ENCODE results near the gene MEI4.
"Not testable (repeated sequence)": the region's sequence is repeated elsewhere in the genome, so short reads cannot be mapped to it uniquely, and the experiment has no call there.

The MEI4 gene, protein sequence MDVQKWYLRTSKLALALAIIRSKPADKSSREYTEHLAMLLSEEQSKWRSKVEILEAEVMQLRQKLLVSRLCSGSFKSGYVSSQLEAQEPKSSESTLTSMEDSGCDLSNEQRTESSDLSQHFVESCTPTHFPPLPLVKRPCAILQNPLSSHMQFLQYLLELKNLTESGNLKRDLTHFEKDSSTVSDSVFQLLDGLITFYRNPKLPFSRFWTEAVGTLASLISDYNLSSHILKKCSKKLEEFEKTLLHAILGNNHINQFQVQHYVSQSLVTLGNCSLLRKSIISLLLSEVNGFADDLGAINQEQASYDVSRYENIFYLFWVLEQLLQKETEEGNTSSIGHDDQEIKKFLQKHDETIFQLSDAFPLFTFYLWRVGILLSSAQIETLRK

DNA sequence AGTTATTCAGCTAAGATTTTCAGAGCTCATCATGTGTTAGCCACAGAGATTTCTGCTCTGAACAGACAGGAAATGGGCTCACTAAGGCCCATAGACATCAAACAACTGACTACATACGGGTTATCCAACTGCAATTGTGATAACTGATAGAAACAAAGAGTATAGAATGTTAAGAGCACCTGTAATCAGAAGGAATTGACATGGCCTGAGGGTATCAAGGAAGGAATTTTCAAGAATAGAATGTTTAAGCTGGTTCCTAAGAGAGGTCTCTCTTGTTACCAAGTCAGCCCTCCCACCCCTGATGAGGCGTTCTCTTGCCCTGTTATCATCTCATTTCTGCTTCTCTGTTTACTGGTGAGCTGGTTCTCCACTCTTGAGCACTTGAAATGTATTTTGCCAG lies at the start of gene MEI4:
Gene MEI4, plus strand, starts transcription at position 301 of the 400 bp plus-strand sequence. CDS start 37,633 bp downstream, outside the sequence.
- no peak for DNase-seq (ENCODE audit: low read depth)

DNA sequence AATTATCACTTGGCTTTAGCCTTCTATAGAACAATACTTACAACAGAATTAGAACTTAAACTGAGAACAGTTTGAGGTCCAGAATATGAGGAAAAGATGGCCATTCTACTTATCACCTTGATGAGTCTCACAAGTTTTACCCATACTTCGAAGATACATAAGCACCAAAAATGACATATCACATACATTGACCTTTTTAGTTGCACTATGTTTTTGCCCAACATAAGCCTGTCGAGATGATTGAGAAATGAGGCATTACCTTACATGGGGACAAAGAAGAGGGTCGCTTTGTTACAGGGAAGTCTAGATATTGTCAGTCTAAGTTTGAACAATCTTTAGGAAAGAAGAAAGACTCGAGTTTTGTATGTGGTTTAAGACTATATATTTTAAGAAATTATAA lies 48.4 kb upstream of the MEI4 start:
- DNase-seq (ENCODE audit: low read depth): no peak

DNA sequence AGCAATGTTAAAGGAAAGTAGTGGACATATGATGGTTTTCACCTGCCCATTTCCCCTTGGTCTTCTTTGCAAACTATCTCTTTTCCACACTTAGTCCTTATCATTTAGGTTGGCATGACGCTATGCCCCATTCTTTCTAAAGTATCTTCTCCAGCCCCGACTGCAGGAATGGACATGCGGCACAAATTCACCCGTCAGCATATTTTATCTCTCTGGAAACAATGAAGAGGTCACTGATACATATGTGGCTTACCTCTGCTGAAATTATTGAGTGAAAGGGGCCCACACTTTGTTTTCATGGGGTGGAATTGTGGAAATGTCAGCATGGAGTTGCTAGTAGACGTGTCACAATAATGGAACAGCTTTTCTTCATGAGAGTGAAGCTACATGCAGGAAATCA lies 45.8 kb upstream of the MEI4 start:
- no peak for DNase-seq (ENCODE audit: low read depth)

DNA sequence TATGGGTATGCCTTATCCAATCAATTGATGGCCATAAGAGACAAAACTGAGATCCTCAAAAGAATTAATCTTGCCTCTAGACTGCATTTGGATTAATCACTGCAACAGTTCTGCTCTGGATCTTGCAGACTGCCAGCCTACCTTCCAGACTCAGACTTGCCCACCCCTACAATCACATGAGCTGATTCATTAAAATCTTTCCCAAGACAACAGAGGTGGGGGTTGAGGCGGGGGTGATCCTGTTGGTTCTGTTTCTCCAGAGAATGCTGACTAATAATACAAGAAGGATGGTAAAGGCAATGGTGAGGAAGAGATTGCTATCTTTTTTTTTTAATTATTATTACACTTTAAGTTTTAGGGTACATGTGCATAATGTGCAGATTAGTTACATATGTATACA lies 43.7 kb upstream of the MEI4 start:
- no peak for DNase-seq (ENCODE audit: low read depth)

DNA sequence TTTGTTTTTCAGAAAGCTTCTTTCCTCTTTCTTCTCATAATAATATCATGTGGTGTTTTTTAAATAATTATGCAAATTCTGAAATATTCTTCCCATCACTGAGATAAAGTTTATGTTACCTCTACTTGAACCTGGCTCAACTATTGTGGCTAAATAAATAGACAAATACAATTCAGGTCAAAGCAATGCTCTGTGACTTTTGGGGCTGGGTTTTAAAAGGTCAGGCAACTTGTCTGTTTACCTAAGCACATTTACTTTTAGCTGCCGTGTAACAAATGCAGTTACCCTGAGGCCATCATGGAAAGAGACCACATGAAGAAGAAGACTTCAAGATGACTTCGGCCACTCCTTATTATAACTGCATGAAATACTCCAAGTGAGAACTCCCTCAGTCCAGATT lies 33.7 kb upstream of the MEI4 start:
- no peak for DNase-seq (ENCODE audit: low read depth)

DNA sequence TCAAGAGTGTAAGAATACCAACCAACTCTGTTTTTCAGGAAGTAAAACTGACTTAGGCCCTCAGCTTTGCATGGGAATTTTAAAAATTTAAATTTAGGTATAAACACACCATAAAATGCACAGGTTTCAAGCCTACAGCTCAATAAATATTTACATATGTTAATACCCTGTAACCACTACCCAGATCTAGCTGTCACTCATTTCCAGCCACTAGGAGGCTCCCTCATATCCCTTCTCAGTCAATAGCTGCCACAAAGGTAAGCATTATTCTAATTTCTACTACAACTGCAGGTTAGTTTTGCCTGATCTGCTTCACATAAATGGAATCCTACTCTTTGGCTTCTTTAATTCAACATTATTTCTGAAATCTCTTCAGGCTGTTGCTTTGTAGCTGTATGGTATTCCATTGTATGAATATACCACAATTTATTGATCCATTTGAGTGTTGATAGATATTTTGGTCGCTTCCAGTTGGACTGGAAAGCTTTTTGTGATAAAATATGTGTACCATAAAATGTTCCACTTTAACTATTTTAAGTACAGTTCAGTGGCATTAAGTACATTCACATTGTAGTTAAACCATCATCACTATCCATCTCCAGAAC lies 32.5 kb upstream of the MEI4 start:
- no peak for DNase-seq (ENCODE audit: low read depth)

DNA sequence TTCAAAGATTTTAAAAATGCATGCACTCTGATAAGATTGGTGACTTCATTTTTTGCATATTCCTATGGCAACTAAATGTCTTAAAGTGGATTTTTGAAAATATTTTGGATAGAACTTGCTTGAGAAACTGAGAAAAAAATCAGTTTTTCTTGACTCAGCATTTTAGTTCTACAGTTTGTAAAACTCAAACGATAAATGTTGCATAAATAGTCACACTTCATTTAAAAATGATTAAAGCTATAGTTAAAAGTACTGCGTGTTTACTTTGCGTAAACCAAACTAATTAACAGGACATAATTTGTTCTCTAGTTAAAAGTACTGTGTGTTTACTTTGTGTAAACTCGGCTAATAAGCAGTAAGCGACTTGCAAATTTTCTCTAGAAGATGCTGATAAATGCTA lies 28.3 kb upstream of the MEI4 start:
- no peak for DNase-seq (ENCODE audit: low read depth)

DNA sequence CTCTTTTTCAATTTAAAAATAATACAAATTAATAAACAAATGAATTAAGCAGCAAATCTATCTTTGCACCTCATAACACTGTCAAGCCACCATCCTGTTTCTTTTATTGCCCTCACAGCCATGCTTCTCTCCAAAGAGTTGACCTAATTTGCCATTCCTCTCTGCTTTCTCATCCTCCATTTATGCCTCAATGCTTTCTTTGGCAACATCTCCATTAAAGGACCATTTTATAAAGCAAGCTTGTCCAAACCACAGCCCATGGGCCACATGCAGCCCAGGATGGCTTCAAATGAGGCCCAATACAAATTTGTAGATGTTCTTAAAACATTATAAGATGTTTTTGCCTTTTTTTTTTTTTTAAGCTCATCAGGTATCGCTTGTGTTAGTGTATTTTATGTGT lies 26.4 kb upstream of the MEI4 start:
- no peak for DNase-seq (ENCODE audit: low read depth)

DNA sequence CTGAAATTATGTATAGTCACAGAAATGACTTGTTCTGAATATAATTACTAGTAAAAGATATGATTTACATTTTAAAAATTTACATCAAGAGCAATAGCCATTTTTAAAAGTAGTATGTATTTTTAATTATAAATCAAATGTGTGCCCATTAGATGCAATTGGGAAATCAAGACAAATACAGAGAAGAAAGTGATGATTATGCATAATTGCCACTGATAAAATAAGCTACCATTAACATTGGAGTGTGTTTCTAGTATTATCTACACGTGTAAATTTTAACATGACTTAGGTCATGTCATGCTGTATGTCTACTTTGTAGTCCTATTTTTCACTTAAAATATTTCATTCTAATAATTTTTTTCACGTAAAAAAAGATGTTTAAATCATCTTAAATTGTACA lies 22.8 kb upstream of the MEI4 start:
- no peak for DNase-seq (ENCODE audit: low read depth)

DNA sequence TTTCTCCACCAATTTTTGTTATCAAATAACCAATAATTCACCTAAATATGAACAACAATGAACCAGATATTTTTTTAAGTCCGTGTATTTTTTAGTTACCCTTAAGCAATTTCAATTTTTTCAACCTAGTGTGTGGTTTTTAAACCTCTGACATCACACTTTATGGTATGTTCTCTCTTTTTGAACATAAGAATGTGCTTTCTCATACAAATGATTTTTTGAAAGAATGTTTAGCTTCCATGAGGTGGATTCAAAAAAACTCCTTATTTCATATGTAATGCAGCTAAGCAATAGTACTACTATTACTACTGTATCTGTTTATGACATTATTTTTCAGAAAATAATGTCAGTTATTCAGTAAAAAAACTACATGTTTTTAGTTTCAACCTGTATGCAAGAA lies 19.4 kb upstream of the MEI4 start:
- no peak for DNase-seq (ENCODE audit: low read depth)

DNA sequence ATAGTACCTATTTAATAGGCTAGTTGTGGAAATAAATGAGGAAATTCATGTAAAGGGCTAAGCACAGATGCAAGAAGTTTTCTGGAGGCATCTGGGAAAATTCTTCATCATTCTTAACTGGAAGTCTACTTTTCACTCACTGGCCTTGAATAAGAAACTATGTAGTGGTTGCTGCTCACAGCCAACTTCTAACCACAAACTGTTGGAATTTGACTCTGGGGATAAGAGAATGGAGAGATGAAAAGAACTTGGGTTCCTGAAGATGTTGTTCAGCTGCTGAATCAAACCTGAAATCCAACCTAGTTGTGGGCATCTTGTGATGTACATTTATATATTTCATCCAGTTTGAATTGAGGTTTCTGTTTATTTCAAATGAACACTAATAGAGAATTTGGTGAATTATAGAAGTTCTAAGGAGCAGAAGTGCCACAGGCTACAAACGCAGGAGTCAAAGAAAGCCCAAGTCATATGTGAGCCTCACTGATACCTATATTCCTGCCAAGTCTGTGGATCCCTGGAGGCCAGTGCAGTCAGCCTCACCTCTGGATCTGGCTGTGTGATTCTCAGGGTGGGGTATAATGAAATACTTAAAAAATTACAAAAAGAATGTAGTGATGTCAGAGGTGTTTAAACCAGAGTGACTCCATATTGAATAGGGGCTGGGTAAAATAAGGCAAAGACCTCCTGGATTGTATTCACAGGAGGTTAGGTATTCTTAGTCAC lies 18.7 kb upstream of the MEI4 start:
- no peak for DNase-seq (ENCODE audit: low read depth)

DNA sequence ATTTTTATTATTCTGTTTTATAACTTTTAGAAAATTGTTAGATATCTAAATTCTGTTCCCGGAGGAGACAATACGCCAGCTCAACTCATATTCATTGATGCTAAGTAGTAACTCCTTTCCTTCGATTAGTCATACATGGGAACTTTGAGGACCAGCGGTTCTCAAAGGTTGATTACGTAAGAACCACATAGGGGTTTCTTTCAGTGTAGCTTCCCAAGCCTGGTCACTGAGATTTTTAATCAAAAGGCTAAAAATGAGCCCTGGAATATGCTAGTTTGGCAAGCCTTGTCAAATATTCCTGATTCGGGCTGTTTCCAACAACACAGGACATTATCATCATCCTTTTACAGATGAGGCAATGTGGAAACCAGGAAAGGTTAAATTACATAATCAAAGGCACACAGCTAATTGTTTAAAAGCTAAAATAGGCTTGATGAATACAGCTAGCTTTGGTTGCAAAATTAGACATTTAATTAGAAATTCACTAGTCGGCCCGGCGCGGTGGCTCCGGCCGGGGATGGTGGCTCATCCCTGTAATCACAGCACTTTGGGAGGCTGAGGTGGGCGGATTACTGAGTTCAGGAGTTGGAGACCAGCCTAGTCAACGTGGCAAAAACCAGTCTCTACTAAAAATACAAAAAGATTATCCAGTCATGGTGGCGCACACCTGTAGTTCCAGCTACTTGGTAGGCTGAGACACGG lies 14.6 kb upstream of the MEI4 start:
- no peak for DNase-seq (ENCODE audit: low read depth)

DNA sequence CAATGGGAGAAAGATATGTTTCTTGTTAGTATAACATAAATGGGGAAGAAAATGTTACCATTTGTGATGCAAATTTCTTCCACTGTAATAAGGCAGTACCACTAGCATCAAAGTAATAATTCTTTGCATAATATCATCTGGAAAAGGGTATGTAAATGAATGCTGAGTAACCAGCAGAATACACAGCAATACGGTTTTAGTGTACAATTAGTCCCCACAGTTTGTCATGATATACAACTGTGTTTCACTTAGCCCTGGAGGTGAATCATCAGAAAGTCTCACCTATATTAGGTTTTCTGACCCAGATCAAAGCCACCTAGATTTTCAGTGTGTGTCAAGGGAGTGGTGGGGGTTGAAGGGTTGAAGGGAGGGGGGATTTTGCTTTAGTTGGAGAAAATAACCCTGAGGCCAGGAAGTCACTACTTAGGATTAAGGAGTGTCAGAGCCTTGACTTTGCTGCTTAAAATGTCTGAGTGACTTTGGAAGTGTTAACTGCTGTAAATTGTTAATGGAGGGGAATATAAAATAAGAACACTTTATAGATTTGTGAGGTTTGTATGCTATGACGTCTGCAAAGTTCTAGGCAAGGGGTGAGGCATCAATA lies 8.6 kb upstream of the MEI4 start:
- DNase-seq (ENCODE audit: low read depth): no peak

DNA sequence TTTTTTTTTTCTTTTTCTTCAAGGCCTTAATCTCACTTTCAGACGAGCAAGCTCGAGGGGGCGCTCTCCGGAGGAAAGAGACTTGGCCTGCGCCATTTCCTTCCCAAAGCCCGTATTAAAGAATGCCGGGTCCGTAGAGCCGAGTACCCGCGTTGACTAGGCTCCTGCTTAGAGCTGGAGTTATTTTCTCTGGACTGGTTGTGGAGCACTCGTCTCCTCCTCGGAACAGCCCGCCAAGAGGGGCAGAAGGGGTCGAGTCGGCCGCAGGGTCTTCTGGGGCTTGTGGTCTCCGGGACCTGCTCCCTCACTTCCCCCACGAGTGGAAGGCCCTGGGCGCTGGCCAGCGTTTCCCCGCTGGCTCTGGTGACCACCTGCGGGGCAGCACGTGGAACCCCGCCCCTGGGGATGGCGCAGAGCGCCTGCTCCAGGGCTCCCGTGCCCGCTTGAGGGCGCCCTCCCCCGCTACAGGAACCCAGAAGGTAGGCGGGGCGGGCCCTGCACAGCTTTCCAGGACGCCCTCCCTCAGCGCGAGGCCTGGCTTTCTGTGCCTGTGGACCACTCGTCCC lies 2.7 kb upstream of the MEI4 start:
- DNase-seq (ENCODE audit: low read depth): no peak

DNA sequence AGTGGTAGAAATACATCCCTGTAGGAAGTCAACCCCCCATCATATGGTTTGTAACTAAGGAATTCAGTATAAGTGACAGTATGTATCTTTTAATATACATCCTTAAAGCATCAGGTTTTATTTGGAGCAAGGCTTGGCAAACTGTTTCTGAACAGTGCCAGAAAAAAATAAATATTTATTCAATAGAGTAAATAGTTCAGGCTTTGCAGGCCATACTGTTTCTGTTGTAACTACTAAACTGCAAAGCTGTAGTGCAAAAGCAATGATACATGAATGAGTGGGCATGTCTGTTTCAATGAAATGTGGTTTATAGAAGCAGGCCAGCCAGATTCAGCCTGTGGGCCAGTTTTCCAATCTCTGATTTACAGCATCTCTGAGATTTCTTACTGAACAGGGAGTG lies 977 bp downstream of the MEI4 start:
- DNase-seq (ENCODE audit: low read depth): no peak

DNA sequence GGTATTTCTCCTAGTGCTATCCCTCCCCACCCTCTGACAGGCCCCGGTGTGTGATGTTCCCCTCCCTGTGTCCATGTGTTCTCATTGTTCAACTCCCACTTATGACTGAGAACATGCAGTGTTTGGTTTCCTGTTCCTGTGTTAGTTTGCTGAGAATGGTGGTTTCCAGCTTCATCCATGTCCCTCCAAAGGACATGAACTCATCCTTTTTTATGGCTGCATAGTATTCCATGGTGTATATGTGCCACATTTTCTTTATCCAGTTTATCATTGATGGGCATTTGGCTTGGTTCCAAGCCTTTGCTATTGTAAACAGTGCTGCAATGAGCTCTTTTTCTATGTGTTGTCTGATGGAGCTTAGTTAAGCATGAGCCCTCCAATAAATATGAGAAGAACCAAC lies 2.2 kb downstream of the MEI4 start:
- DNase-seq (ENCODE audit: low read depth): not testable (repeated sequence)

DNA sequence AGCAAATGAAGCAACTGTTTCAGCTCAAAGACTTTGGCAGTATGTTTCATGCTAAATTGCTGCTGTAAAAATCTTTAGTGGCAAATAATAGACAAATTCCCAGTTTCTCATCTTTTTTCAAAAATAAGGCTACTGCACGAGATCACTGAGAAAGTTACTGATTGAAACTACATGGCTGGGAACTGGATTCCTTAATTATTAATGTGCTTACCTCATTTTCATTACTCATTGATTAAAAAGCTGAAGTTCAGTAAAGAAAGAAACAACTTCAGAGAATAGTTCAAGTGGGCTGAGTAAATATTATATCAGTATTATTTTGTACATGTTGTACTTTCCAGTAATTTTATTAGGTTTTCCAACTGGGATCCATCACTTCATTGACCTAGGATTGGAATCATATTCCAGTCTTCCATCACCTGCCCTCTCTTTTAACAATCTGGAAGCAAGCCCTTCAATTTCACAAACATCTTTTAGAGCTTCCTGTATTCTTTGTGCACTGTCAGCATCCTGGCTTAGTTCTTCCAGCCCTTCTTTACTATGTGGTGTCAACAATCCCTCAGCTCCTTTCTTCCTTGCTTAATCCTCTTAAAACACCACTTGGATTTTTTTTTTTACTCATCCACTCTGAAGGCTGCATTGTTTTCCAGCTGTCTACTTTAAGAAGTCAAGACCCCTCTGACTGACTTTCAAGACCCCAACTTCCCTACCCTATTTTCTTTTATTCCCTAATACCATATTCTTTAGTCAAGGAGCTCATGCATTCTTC lies 4.3 kb downstream of the MEI4 start:
- no peak for DNase-seq (ENCODE audit: low read depth)

DNA sequence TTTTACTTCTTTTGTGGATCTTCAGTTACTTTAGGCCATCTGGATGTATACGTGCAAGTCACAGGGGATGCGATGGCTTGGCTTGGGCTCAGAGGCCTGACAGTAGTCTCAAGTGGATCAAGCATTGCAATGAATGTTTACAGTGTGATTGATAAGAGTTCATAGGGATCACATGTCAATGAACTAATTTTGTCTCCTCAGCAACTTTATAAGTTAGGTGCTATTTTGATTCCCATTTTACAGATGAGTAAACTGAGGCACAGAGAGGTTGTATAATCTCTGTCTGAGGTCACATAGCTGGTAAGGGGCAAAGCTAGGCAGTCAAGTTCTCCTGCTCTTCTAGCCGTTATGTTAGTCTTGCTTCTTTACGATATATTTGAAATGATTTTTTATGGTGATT lies 13.5 kb downstream of the MEI4 start:
- no peak for DNase-seq (ENCODE audit: low read depth)

DNA sequence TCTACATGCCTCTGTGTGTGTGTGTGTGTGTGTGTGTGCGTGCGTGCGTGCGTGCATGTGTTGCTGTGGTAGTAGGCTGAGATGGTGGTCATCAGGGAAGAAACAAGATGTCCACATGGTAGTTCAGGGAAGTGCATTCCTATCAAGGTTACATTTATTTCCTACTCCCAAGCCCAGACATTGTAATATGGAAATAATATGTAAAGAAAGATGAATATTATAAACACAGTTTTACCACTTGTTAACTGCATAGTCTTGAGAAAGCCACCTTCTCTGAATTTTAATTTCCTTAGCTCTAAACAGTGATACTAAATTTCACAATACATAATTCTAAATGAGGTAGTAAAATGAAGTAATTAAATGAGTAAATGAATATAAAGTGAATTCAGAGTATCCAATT lies 14.0 kb downstream of the MEI4 start:
- DNase-seq (ENCODE audit: low read depth): no peak

DNA sequence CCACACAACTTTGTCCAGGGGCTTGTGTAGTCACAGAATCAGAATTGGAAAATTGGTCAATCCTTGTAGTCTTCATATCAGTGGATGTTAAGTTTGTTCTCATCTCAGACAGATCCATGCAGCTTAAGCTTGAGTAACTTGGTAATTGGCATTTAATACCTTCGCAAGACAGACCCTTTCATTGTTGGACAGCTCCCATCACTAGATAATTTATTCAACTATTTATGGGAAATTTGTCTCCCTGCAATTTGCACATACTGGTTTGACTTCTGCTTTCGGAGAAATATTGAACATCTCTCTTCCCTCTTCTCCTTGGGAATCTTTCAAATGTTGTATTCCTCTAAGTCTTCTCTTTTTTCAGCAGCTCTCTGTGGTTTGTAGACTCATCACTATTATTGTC lies 17.1 kb downstream of the MEI4 start:
- DNase-seq (ENCODE audit: low read depth): no peak

DNA sequence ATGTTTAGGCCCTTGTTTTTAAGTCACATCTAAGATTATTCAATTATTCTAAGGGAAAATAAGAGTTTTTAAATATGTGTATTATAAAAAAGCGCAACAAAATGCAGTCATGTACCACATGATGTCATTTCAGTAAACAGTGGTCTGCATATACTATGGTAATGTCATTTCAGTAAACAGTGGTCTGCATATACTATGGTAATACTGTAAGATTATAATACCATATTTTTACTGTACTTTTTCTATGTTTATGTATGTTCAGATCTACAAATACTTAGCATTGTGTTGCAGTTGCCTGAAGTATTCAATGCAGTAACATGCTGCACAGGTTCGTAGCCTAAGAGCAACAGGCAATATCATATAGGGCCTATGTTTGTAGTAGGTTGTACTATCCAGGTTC lies 21.4 kb downstream of the MEI4 start:
- no peak for DNase-seq (ENCODE audit: low read depth)

All from fibroblast of gingiva (primary cell).